T47D (cell line): Measurements from ENCODE around the gene OSBPL6.

Experiments used
- DNase-seq, 2 experiments: peaks; one replicate each; pipeline versions ENCODE4 v3.0.0 to v3.0.0-alpha.2; 2011 to 2012; ENCODE audit warnings: low read depth in 1 of 2, low spot score in 1 of 2
- JUND ChIP-seq: IDR thresholded peaks from 2 replicates; pipeline ENCODE4 v1.6.1; 2012; ENCODE audit warnings: low read depth
- in situ Hi-C: cut with HindIII; loops from 2 replicates; pipeline ENCODE4 v1.10.0; 2016; ENCODE audit warnings: low sequenced_read_pairs, low pct_unique_long_range_greater_than_20kb

Gene OSBPL6

GRCh38 chr2:178205853-178206521 is 11.7 kb downstream of the OSBPL6 start:
- TF ChIP-seq JUND: no peak
- DNase-seq: no peak
- in situ Hi-C loops: no loop called here

GRCh38 chr2:178208336-178208735 is 14.0 kb downstream of the OSBPL6 start:
- no peak for DNase-seq
- TF ChIP-seq JUND: no peak
- in situ Hi-C loops: no loop called here

GRCh38 chr2:178208817-178209216 is 14.5 kb downstream of the OSBPL6 start:
- in situ Hi-C loops: no loop called here
- DNase-seq: no peak
- TF ChIP-seq JUND: no peak

GRCh38 chr2:178211460-178211859 is 17.1 kb downstream of the OSBPL6 start:
- TF ChIP-seq JUND: no peak
- in situ Hi-C loops: no loop called here

GRCh38 chr2:178211943-178212342 is 17.6 kb downstream of the OSBPL6 start:
- in situ Hi-C loops: no loop called here
- TF ChIP-seq JUND: no peak
- no peak for DNase-seq

More at GRCh38 chr2:178211460-178211859, 17.1 kb downstream of the OSBPL6 start:
- DNase-seq: no peak

- no peak for TF ChIP-seq JUND
- peak in 1 of 2 experiments; percentile 30 for DNase-seq
- in situ Hi-C loops: no loop called here
Measured at GRCh38 chr2:178213991-178214390, 19.7 kb downstream of the OSBPL6 start.

- no peak for DNase-seq
- in situ Hi-C loops: no loop called here
Measured at GRCh38 chr2:178219247-178219646, 24.9 kb downstream of the OSBPL6 start.

GRCh38 chr2:178220814-178221213 is 26.5 kb downstream of the OSBPL6 start:
- no peak for TF ChIP-seq JUND
- DNase-seq: no peak
- in situ Hi-C loops: no loop called here

More at GRCh38 chr2:178219247-178219646, 24.9 kb downstream of the OSBPL6 start:
- no peak for TF ChIP-seq JUND

- in situ Hi-C loops: no loop called here
- no peak for TF ChIP-seq JUND
- no peak for DNase-seq
Measured at GRCh38 chr2:178221556-178221955, 27.2 kb downstream of the OSBPL6 start.

GRCh38 chr2:178223806-178224205 is 29.5 kb downstream of the OSBPL6 start:
- no peak for TF ChIP-seq JUND
- DNase-seq: no peak
- in situ Hi-C loops: no loop called here

- in situ Hi-C loops: no loop called here
- no peak for DNase-seq
- no peak for TF ChIP-seq JUND
Measured at GRCh38 chr2:178225006-178225805, 30.9 kb downstream of the OSBPL6 start.

- peak in 1 of 2 experiments; percentile 4 for DNase-seq
- TF ChIP-seq JUND: no peak
- in situ Hi-C loops: no loop called here
Measured at GRCh38 chr2:178227187-178227586, 32.9 kb downstream of the OSBPL6 start.

- in situ Hi-C loops: no loop called here
- DNase-seq: no peak
- no peak for TF ChIP-seq JUND
Measured at GRCh38 chr2:178229927-178230326, 35.6 kb downstream of the OSBPL6 start.
